ENCODE data around the gene MOB3B.
"Not testable (repeated sequence)": the region's sequence is repeated elsewhere in the genome, so short reads cannot be mapped to it uniquely, and the experiment has no call there.

MOB3B gene

GRCh38 chr9:27473111-27473529 is 56.5 kb downstream of the MOB3B start:
- peak; percentile 36 for DNase-seq

GRCh38 chr9:27472195-27472594 is 57.4 kb downstream of the MOB3B start:
- peak; percentile 84 for DNase-seq

- no peak for DNase-seq
These were observed 57.8 kb downstream of the MOB3B start for GRCh38 chr9:27471789-27472188.

GRCh38 chr9:27471366-27471765 is 58.2 kb downstream of the MOB3B start:
- no peak for DNase-seq

- DNase-seq: no peak
These were observed 59.2 kb downstream of the MOB3B start for GRCh38 chr9:27470291-27470856.

GRCh38 chr9:27469550-27469949 is 60.1 kb downstream of the MOB3B start:
- DNase-seq: no peak

- DNase-seq: no peak
These were observed 61.0 kb downstream of the MOB3B start for GRCh38 chr9:27468462-27469110.

- no peak for DNase-seq
These were observed 61.6 kb downstream of the MOB3B start for GRCh38 chr9:27468000-27468399.

- no peak for DNase-seq
These were observed 62.1 kb downstream of the MOB3B start for GRCh38 chr9:27467486-27467885.

- not testable (repeated sequence) for DNase-seq
These were observed 63.1 kb downstream of the MOB3B start for GRCh38 chr9:27466516-27466915.

- DNase-seq: not testable (repeated sequence)
These were observed 64.7 kb downstream of the MOB3B start for GRCh38 chr9:27464950-27465349.

GRCh38 chr9:27462846-27463245 is 66.8 kb downstream of the MOB3B start:
- no peak for DNase-seq

GRCh38 chr9:27462434-27462833 is 67.2 kb downstream of the MOB3B start:
- DNase-seq: no peak

GRCh38 chr9:27460226-27461023 is 69.2 kb downstream of the MOB3B start:
- peak; percentile 52 for DNase-seq

- DNase-seq: no peak
These were observed 72.2 kb downstream of the MOB3B start for GRCh38 chr9:27457445-27457844.

GRCh38 chr9:27453860-27454553 is 75.6 kb downstream of the MOB3B start:
- DNase-seq: no peak

GRCh38 chr9:27451207-27451797 is 78.3 kb downstream of the MOB3B start:
- no peak for DNase-seq

GRCh38 chr9:27450752-27451151 is 78.9 kb downstream of the MOB3B start:
- DNase-seq: no peak

- not testable (repeated sequence) for DNase-seq
These were observed 81.3 kb downstream of the MOB3B start for GRCh38 chr9:27448356-27448755.

GRCh38 chr9:27447031-27447683 is 82.5 kb downstream of the MOB3B start:
- DNase-seq: no peak

GRCh38 chr9:27445688-27446087 is 83.9 kb downstream of the MOB3B start:
- no peak for DNase-seq

GRCh38 chr9:27445057-27445595 is 84.5 kb downstream of the MOB3B start:
- no peak for DNase-seq

All from femur (tissue), 1 donor.